PC-9 (cell line): Measurements from ENCODE around the gene CDS2. TPM values are rescaled to one million over a fixed set of nuclear protein-coding genes. Genes with fewer than 3 reads are reported as not detected.

ENCODE experiments used
- BruUV-seq: library from RNA; stranded (reverse); fragments of 400-500 nt; replicated peaks from 2 replicates; lab custom pipeline; 2021; lab: Mats Ljungman, UMichigan
- CTCF ChIA-PET: fragments of 300-600 bp; sonication (Branson Sonifier 250); formaldehyde crosslinking; loops from one replicate; lab custom pipeline; 2022; ENCODE audit warnings: antibody characterized with exemption; lab: Charles Lee
- POLR2A ChIA-PET: fragments of 300-600 bp; sonication (Branson Sonifier 250); formaldehyde crosslinking; loops from one replicate; lab custom pipeline; 2022; ENCODE audit warnings: antibody characterized with exemption; ENCODE audit not compliant: unreplicated experiment; lab: Charles Lee
- DNase-seq, 2 experiments: peaks; one replicate each; pipeline versions ENCODE4 v3.0.0 to v3.0.0-alpha.2; 2015 to 2022; ENCODE audit warnings: mixed read lengths in 1 of 2
- H2AFZ ChIP-seq: fragments of 200-600 bp; sonication (generic); 2 replicates; pipeline ENCODE4 v1.8.1; 2017; ENCODE audit warnings: antibody characterized with exemption
- H3F3A ChIP-seq: fragments of 200-600 bp; sonication (generic); 2 replicates; pipeline ENCODE4 v1.8.1; 2017; ENCODE audit warnings: antibody characterized with exemption, mild to moderate bottlenecking, low read depth; ENCODE audit not compliant: insufficient read depth
- H3K27ac ChIP-seq: fragments of 200-600 bp; sonication (generic); 2 replicates; pipeline ENCODE4 v1.6.1; 2016; ENCODE audit warnings: mixed run types
- H3K27me3 ChIP-seq: fragments of 200-600 bp; sonication (generic); 2 replicates; pipeline ENCODE4 v1.6.1; 2016; ENCODE audit warnings: low read depth, mixed run types; ENCODE audit not compliant: insufficient read depth
- H3K36me3 ChIP-seq: fragments of 200-600 bp; sonication (generic); 2 replicates; pipeline ENCODE4 v1.6.1; 2016; ENCODE audit warnings: low read depth, mixed run types
- H3K4me1 ChIP-seq: fragments of 200-600 bp; sonication (generic); replicated peaks from 2 replicates; pipeline ENCODE4 v1.6.1; 2016; ENCODE audit warnings: mixed run types; ENCODE audit not compliant: insufficient read depth
- H3K4me2 ChIP-seq: fragments of 200-600 bp; sonication (generic); 2 replicates; pipeline ENCODE4 v1.6.1; 2017; ENCODE audit warnings: mixed run types
- H3K4me3 ChIP-seq: fragments of 200-600 bp; sonication (generic); 2 replicates; pipeline ENCODE4 v1.6.1; 2016; ENCODE audit warnings: mixed run types
- H3K79me2 ChIP-seq: fragments of 200-600 bp; sonication (generic); 2 replicates; pipeline ENCODE4 v1.6.1; 2017; ENCODE audit warnings: low read depth, mixed run types
- H3K9me2 ChIP-seq: fragments of 200-600 bp; sonication (generic); 2 replicates; pipeline ENCODE4 v1.8.1; 2017; ENCODE audit warnings: mild to moderate bottlenecking; ENCODE audit not compliant: insufficient read depth
- H3K9me3 ChIP-seq: fragments of 200-600 bp; sonication (generic); 2 replicates; pipeline ENCODE4 v1.8.1; 2016; ENCODE audit warnings: low read depth; ENCODE audit not compliant: insufficient read depth
- H4K20me1 ChIP-seq: fragments of 200-600 bp; sonication (generic); 2 replicates; pipeline ENCODE4 v1.8.1; 2017; ENCODE audit not compliant: insufficient read depth
- CTCF ChIP-seq: fragments of 200-600 bp; sonication (generic); conservative IDR thresholded peaks from 2 replicates; pipeline ENCODE4 v1.6.1; 2017; ENCODE audit warnings: mixed run types, antibody characterized with exemption, mild to moderate bottlenecking, moderate library complexity
- EZH2 ChIP-seq: fragments of 200-600 bp; sonication (generic); IDR thresholded peaks from 2 replicates; pipeline ENCODE4 v1.8.0; 2017; ENCODE audit warnings: antibody characterized with exemption, low read depth
- intact Hi-C: fragments of 100-400 bp; cut with micrococcal nuclease; formaldehyde crosslinking; loops from one replicate; pipeline ENCODE4 v1.10.0; 2022; ENCODE audit not compliant: unreplicated experiment
- total RNA-seq: library from RNA; stranded (reverse); gene quantifications from 2 replicates; pipeline ENCODE4 v1.2.3, GENCODE V29; 2021

Gene CDS2
- total RNA-seq, 1 experiment from 2014 or later: 42.8 TPM

GRCh38 chr20:5220321-5221060 lies 93.7 kb downstream of the CDS2 start:
- Histone ChIP-seq H3K9me2 (no peaks in the 10 kb centered on the region), H3K4me1 (no peaks in the 10 kb centered on the region), H3K4me3 (no peak overlapping the region), H3F3A (no peaks in the 10 kb centered on the region), H3K9me3 (no peaks in the 10 kb centered on the region), H3K36me3 (no peaks in the 10 kb centered on the region), H2AFZ (no peak overlapping the region), H3K79me2 (no peaks in the 10 kb centered on the region), H4K20me1 (no peaks in the 10 kb centered on the region), H3K27me3 (no peaks in the 10 kb centered on the region), H3K27ac (no peak overlapping the region), H3K4me2 (no peak overlapping the region)
- intact Hi-C loops: loop anchor here (10.0 kb wide), 1 partner anchor 476 kb away; no protein-coding TSS in a partner anchor
- no peak for TF ChIP-seq EZH2
- TF ChIP-seq CTCF: no peak
- BruUV-seq: no TSS peak
- CTCF ChIA-PET: interaction anchor here (0.8 kb wide), 1 partner anchor 14 kb away, joined by 3 read pairs; no protein-coding TSS in a partner anchor
- POLR2A ChIA-PET: interaction anchor here (0.7 kb wide), 1 partner anchor 304 kb away, joined by 11 read pairs; no protein-coding TSS in a partner anchor
- DNase-seq: no peak

GRCh38 chr20:5221061-5221430 lies 94.2 kb downstream of the CDS2 start:
- Histone ChIP-seq H3K27ac (no peak overlapping the region), H3K4me2 (no peak overlapping the region), H3K79me2 (no peaks in the 10 kb centered on the region), H3K9me2 (no peaks in the 10 kb centered on the region), H4K20me1 (no peaks in the 10 kb centered on the region), H3F3A (no peaks in the 10 kb centered on the region), H3K27me3 (no peaks in the 10 kb centered on the region), H3K4me1 (no peaks in the 10 kb centered on the region), H3K9me3 (no peaks in the 10 kb centered on the region), H3K4me3 (no peak overlapping the region), H3K36me3 (no peaks in the 10 kb centered on the region), H2AFZ (no peak overlapping the region)
- intact Hi-C loops: loop anchor here (10.0 kb wide), 1 partner anchor 476 kb away; no protein-coding TSS in a partner anchor
- no peak for TF ChIP-seq CTCF
- no peak for TF ChIP-seq EZH2
- BruUV-seq: no TSS peak
- POLR2A ChIA-PET: interaction anchor here (0.7 kb wide), 1 partner anchor 305 kb away, joined by 11 read pairs; no protein-coding TSS in a partner anchor
- CTCF ChIA-PET: no interaction called here
- DNase-seq: no peak

GRCh38 chr20:5222919-5223634 lies 96.3 kb downstream of the CDS2 start:
- Histone ChIP-seq H4K20me1 (no peaks in the 10 kb centered on the region), H3K79me2 (no peaks in the 10 kb centered on the region), H3K36me3 (no peaks in the 10 kb centered on the region), H3K27me3 (peaks cover 8% of the 10 kb centered on the region), H3K4me2 (no peak overlapping the region), H3K9me2 (no peaks in the 10 kb centered on the region), H3K9me3 (no peaks in the 10 kb centered on the region), H2AFZ (no peak overlapping the region), H3K27ac (no peak overlapping the region), H3K4me3 (no peak overlapping the region), H3F3A (no peaks in the 10 kb centered on the region), H3K4me1 (no peaks in the 10 kb centered on the region)
- peak; percentile 53 to 58 for DNase-seq
- CTCF ChIA-PET: interaction anchor here (0.6 to 1.6 kb wide), 5 partner anchors 18 to 335 kb away, joined by 3 to 13 read pairs (median 3); partner anchors contain the start of gene CDS2
- POLR2A ChIA-PET: interaction anchor here (0.6 kb wide), 2 partner anchors 103 to 621 kb away, joined by 4 to 5 read pairs; no protein-coding TSS in a partner anchor
- TF ChIP-seq EZH2: no peak
- TF ChIP-seq CTCF: peak; percentile 86
- intact Hi-C loops: loop anchor here (1.0 to 10.0 kb wide), 2 partner anchors 478 to 616 kb away; no protein-coding TSS in a partner anchor
- BruUV-seq: no TSS peak
